GM18505 (cell line): ENCODE measurements around the gene STXBP4.
"Not testable (repeated sequence)": the region's sequence is repeated elsewhere in the genome, so short reads cannot be mapped to it uniquely, and the experiment has no call there.

ENCODE experiments used
- ATAC-seq: cut with Tn5 transposase; IDR thresholded peaks from one replicate; pipeline ENCODE4 v1.9.1; 2021; ENCODE audit not compliant: unreplicated experiment
- POLR2A ChIP-seq: IDR thresholded peaks from 4 replicates; pipeline ENCODE4 v1.6.1; 2011; ENCODE audit warnings: borderline replicate concordance; ENCODE audit not compliant: insufficient read depth, insufficient read length; ENCODE audit errors: extremely low read depth

STXBP4 gene

DNA sequence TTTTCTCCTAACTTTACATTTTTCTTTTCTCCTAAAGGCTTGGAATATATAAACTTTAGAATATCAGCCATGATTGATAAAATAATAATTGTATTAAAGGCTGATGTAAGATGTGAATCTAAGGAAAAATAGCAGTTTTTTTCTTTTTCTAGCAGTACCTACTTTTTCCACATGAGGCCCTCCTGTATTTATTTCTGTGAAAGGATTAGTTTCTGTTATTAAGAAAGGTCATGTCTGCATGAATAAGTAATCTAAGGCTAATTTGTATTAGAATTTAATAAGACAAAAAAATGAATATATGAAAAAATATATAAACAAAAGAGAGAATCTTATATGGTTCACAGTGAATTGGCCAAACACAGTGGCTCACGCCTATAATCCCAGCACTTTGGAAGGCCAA lies 85.3 kb downstream of the STXBP4 start:
- no peak for ATAC-seq
- no peak for TF ChIP-seq POLR2A

- TF ChIP-seq POLR2A: no peak
- no peak for ATAC-seq
These were observed 85.9 kb downstream of the STXBP4 start for GRCh38 chr17:55054429-55054828.

DNA sequence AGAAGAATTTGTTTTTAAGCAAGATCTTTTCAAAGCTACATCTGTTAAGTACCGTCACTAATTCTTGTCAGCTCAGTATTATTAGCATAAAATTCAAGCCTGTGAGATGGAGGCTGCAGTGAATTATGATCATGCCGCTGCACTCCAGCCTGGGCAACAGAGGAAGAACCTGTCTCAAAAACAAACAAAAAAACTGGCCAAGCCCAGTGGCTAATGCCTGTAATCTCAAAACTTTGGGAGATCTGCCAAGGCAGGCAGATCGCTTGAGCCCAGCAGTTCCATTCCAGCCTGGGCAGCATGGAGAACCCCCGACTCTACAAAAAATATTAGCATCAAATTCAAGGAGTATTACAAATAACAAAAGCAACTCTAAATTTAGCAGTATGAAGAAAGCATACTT lies 88.0 kb downstream of the STXBP4 start:
- no peak for ATAC-seq
- TF ChIP-seq POLR2A: no peak

DNA sequence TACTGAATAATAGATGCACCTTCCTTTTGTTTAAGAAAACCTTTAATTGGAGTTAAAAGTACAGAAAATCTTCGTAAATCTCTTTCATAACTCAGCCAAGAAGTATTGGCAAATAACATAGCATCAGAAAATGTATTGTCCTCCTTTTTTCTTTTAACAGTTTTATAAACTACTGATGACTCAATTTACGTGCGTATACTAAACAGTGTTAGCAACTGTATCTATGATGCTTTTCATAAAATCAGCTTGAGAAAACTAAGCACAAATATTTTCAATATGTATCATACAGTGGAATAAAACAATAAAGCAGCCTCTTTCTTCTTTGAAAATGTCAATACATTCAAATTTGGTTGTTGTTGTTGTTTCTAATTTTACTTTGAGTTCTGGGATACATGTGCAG lies 88.6 kb downstream of the STXBP4 start:
- no peak for ATAC-seq

DNA sequence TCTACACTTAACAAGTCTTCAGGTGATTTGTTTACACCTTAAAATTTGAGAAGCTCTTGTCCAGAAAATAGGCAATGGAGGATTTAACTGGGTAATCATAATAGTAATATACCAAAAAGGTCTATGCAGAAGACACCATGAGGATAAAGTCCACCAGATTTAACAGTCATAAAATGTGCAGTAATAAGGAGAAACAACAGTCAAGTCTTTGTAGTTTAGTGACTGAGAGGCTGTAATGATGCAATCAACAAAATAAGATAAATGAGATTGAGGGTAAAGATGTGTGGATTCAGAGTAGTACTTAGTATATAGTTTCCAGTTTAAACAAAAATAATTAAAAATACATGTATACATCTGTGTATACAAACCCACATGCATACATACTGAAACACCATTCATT lies 91.2 kb downstream of the STXBP4 start:
- TF ChIP-seq POLR2A: no peak
- no peak for ATAC-seq

More for the DNA sequence above, 88.6 kb downstream of the STXBP4 start:
- no peak for TF ChIP-seq POLR2A

DNA sequence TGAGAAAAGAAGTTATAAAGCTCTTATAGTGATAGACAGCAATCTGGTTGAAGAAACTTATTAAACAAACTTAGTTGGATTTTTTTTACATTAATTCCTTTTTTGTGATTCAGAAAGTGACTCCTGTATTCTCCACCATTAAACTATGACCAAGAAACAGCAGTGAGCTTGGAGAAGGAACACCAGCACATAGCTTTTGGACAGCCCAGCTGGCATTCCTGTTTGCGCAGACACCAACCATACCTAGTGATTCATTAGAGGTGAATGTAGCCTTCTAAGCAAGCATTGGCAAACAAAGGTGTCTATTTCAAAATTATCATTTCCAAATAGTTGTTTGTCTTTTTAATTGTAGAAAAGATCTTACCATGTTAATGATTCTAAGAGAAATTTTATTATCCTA lies 94.4 kb downstream of the STXBP4 start:
- no peak for ATAC-seq
- no peak for TF ChIP-seq POLR2A

DNA sequence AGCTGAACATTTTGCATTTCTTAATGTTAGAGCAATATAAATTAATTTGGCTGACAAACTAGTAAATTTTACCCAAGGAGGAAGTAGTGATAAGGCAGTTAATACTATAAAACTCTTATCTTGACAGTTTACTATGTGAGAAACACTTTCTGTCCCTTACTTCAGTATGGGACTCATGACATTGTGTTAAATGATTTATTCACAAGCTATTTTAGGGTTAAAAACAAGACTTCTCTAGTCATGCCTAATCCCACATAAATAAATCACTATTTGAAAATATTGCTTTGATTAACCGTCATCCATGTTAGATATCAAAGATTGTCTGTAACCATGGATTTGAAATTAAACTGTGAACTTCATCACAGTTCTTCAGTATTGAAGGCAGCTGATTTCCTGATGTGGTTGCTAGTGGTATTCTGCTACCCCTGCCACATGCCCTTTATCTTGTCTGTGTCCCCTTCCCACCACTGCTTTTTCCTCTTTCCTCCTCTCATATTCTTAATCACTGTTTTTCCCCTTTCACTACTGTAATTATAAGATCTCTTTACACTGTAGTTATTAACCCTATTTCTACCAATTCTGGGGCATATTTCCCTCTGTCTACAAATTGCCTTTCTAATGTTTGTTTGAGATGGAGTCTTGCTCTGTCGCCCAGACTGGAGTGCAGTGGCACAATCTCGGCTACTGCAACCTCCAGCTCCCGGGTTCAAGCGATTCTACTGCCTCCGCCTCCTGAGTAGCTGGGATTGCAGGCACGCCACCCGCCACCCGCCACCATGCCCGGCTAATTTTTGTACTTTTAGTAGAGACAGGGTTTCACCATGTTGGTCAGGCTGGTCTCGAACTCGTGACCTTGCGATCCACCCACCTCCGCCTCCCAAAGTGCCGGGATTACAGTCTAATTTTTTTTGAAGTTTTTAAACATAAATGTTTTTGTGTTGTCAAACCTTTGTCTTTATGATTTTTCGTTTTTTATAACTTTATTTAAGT lies 95.6 kb downstream of the STXBP4 start:
- no peak for TF ChIP-seq POLR2A
- no peak for ATAC-seq

GRCh38 chr17:55067697-55068439 lies 99.3 kb downstream of the STXBP4 start:
- no peak for TF ChIP-seq POLR2A
- ATAC-seq: no peak

DNA sequence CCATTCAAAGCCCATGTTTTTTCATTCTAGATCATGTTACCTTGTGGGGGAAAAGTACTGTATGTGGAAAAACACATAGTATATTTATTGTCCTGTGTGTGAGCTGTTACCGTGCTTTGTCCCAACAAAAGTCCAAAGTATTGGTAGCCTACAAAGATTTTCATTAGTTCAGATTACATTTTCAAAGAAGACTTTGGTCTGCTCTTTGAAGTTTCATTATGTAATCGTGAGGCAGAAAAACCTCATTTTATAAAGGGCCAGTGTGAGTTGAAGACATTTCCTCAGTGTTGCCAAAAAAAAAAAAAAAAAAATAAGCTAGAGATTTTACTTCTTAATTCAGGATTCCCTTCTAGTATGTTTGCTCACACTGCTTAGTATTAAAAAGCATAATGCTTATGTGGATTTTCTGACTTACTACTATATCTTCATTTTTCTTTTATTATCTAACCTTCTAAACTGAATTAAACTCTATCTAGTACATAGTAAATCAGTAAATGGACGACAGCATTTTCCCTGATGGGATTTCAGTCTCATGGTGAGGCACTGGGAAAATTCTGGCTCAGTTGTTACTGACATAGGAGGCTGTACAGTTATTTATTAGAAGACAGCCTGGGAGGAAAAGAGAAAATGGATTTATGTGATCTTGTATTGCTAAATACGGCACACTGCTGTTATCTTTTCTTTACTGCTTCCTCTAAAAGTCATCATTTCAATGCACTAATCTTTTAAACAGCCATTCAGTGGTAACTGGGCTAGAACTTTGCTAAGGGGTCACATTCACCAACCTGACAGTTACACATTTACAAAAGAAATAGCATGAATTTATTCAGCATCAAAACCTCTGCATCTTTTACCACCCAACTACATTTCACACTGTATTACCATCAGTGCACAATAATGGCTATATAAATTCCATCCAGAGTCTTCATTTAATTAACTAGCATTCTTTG lies 100.6 kb downstream of the STXBP4 start:
- TF ChIP-seq POLR2A: no peak
- no peak for ATAC-seq

DNA sequence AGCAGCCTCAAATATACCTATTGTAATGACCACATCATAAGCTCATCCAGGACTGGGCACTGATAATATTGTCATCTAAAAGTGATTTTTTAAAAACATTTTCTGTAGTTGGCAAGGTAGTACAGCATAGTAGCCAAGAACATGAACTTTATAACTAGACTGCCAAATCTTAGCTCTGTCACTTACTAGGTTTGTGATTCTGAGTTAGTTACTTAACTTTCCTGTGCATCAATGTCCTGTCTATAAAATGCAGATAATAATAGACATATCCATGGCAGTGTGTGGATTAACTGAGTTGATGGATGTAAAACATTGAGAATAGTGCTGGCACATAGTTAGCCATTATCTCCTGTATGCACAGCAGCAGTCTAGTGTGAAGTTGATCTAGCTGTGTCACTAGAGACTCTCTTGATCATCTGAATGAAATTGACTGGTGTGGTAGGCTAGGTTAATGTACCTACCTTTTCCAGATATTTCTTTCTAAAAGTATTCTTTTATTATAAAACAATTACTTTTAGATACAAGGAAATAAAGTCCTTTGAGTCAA lies 101.5 kb downstream of the STXBP4 start:
- TF ChIP-seq POLR2A: no peak
- ATAC-seq: no peak

DNA sequence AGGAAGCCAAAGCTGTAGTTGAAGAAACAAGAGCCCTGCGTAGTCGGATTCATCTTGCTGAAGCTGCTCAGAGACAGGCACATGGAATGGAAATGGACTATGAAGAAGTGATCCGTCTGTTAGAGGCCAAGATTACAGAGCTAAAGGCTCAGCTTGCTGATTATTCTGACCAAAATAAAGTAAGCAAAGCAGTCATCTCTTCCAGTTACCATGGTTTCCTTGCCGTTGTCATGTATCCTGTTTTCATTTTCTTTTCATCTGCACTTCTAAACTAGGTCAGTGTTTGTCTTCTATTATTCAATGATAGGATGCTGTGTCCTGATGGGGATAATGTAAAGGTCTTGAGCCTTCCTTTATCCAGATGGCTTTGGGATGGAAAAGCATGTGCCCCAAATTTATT lies 104.3 kb downstream of the STXBP4 start:
- TF ChIP-seq POLR2A: no peak
- no peak for ATAC-seq

- not testable (repeated sequence) for ATAC-seq
These were observed 104.9 kb downstream of the STXBP4 start for GRCh38 chr17:55073467-55073866.

GRCh38 chr17:55081559-55081958 lies 113.0 kb downstream of the STXBP4 start:
- TF ChIP-seq POLR2A: no peak
- no peak for ATAC-seq
